Mammary epithelial cell (primary cell): ENCODE results near the gene ZCCHC24.

Experiments
- CTCF ChIP-seq, 2 donors: IDR thresholded peaks in 1 of 2; conservative IDR thresholded peaks in 1 of 2; 2 replicates each; pipeline ENCODE4 v1.5.1; 2011 to 2012; ENCODE audit warnings: inconsistent platforms in 2 of 2, low read length in 2 of 2, mild to moderate bottlenecking in 2 of 2, control low read depth in 1 of 2, low read depth in 1 of 2; ENCODE audit not compliant: insufficient read depth in 1 of 2; ENCODE audit errors: extremely low read depth in 1 of 2
- EZH2 ChIP-seq: IDR thresholded peaks from 2 replicates; pipeline ENCODE4 v1.6.1; 2012; ENCODE audit warnings: low read length, inconsistent platforms, borderline replicate concordance

GRCh38 chr10:79429751-79430150 lies 15.7 kb downstream of the ZCCHC24 start:
- TF ChIP-seq CTCF (conservative IDR thresholded peaks at IDR 0.05 in 1 of 2, IDR thresholded peaks at IDR 0.05 in 1 of 2; ENCODE audit: extremely low read depth in 1 of 2, insufficient read depth in 1 of 2, low read depth in 1 of 2, low read length in 2 of 2) (no peak), EZH2 (no peak)
